Measurements from ENCODE around the gene NRF1.

NRF1 gene

GRCh38 chr7:129762387-129762969 is 151.0 kb downstream of the NRF1 start:
- no peak overlapping the region for H3K27ac ChIP-seq
- TF ChIP-seq, protein P1, sequence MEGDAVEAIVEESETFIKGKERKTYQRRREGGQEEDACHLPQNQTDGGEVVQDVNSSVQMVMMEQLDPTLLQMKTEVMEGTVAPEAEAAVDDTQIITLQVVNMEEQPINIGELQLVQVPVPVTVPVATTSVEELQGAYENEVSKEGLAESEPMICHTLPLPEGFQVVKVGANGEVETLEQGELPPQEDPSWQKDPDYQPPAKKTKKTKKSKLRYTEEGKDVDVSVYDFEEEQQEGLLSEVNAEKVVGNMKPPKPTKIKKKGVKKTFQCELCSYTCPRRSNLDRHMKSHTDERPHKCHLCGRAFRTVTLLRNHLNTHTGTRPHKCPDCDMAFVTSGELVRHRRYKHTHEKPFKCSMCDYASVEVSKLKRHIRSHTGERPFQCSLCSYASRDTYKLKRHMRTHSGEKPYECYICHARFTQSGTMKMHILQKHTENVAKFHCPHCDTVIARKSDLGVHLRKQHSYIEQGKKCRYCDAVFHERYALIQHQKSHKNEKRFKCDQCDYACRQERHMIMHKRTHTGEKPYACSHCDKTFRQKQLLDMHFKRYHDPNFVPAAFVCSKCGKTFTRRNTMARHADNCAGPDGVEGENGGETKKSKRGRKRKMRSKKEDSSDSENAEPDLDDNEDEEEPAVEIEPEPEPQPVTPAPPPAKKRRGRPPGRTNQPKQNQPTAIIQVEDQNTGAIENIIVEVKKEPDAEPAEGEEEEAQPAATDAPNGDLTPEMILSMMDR (conservative IDR thresholded peaks at IDR 0.05) = no peak

DNA sequence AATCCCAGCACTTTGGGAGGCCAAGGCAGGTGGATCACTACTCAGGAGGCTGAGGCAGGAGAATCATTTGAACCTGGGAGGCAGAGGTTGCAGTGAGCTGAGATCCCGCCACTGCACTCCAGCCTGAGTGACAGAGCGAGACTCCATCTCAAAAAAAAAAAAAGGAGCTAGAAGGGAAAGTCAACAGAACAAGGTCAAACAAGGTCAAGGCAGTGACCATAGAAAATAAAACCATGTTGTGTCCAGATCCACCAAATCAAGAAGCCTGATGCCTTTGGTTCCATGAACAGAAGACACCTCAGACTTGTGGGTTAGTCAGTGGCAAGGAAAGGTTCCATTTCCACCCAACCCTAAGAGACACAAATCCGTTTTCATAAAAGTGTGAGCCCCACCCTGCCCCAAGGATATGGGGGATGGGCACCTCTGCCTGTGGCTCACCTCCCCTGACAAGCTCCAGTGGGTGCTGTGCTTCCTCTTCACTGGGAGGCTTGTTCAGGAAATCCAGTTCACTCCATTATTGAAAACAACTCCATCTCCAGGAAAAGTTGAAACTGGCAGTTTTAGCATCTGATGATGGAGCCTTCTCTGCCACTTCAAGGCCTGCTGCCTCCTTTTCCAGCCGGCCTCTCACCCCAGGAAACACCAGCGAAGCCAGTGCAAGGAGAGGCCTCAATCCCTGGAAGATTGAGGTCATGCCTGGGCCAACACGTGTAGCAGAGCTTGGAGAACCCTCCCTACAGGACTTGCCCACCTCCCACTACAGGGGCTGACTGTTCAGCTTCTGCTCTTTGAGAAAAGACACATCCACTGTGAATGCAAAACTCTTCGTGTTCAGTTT is 152.9 kb downstream of the NRF1 start:
- no peak overlapping the region for H3K27ac ChIP-seq
- TF ChIP-seq, protein P1 (conservative IDR thresholded peaks at IDR 0.05) = no peak

DNA sequence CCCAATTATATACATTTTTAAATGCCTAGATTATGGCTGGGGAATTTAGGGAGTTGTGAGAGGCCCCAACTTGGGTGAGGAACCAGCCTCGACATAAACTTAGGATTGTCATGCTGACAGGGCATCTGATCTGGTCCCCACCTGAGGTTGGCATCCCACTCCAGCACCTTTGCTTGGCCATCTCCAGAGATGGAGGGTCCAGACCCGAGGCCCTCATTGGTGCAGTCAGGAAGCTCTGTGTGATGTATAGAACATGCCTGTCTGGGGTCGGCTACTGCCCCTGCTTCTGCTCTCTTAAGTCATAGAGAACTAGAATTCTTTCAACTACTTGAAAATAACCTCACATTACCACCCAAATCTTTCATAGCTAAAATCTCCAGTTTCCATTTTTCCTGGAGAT is 153.8 kb downstream of the NRF1 start:
- H3K27ac ChIP-seq = no peak overlapping the region
- TF ChIP-seq, protein P1 (conservative IDR thresholded peaks at IDR 0.05) = no peak

DNA sequence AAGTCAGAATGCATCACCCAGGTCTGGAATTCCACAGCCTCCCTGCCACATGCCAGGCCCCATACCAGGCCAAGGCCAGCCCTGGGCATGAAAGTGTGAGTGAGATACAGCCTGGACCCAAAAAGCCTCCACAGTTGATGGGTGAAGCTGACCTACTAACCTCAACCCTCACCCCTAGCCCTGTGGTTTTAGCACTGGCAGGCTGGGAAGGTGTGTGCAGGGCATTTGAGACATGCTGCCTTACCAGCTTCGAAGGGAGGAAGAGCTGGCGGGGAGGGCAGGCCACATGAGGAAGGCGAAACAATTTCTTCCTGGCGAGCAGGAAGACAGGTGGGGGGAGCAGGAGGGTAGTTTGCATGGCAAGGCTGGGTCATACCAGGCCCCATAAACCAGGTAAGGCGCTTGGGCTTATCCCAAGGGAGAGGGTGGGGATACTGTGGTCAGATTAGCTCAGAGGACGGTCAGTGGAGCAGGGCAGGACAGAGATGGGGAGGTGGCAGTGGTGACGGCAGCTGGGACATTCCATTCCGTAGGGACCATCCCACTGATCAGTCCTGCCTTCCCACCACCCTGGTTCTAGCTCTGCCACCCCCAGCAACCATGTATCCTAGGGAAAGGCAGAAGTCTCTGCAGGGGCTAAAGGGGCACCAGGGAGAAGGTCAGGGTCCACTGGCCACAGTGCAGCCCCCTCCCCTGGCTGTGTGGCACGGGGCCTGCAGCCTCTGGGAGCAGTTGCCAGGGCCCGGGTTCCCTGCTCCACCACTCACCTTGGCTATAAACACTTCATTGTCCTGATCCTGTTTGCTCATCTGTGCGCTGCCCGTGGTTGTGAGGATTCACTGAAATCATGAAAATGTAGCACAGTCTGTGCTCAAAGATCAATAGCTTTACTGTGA is 155.8 kb downstream of the NRF1 start:
- H3K27ac ChIP-seq = no peak overlapping the region
- TF ChIP-seq, protein P1 (conservative IDR thresholded peaks at IDR 0.05) = no peak

GRCh38 chr7:129768614-129769399 is 157.3 kb downstream of the NRF1 start:
- TF ChIP-seq, protein P1 (conservative IDR thresholded peaks at IDR 0.05) = no peak
- H3K27ac ChIP-seq = no peak overlapping the region

DNA sequence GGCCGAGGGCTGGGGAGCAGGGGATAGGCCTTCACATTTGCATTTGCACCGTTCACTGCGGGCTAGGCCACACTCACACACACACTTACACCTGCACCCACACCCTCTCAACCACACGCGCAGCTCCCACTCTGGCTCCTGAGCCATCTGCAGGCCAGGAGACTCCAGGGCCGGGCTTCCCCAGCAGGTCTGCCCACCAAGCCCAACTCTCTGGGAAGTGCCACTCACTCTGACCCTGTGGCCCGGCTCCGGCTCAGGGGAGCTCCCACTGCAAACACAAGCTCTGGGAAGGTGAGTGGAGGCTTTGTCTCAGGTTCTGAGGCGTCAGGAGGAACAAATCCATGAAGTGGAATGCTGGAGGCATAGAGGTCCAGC is 157.9 kb downstream of the NRF1 start:
- TF ChIP-seq, protein P1 (conservative IDR thresholded peaks at IDR 0.05) = no peak
- no peak overlapping the region for H3K27ac ChIP-seq

Data from VCaP (cell line).